GM19023 (cell line): ENCODE results near the gene NAXE.
"Not testable (repeated sequence)": the region's sequence is repeated elsewhere in the genome, so short reads cannot be mapped to it uniquely, and the experiment has no call there.

Source experiments
- ATAC-seq: cut with Tn5 transposase; IDR thresholded peaks from one replicate; pipeline ENCODE4 v1.9.1; 2021; ENCODE audit warnings: mild to moderate bottlenecking, moderate library complexity; ENCODE audit not compliant: unreplicated experiment

NAXE gene

GRCh38 chr1:156622581-156623297 lies 31.2 kb downstream of the NAXE start:
- no peak for ATAC-seq

- ATAC-seq = no peak
Observed at GRCh38 chr1:156623946-156624813, 32.6 kb downstream of the NAXE start.

- no peak for ATAC-seq
Observed at GRCh38 chr1:156624814-156625435, 33.3 kb downstream of the NAXE start.

GRCh38 chr1:156625436-156626078 lies 34.0 kb downstream of the NAXE start:
- no peak for ATAC-seq

- ATAC-seq = no peak
Observed at GRCh38 chr1:156626079-156626438, 34.5 kb downstream of the NAXE start.

- ATAC-seq = no peak
Observed at GRCh38 chr1:156627313-156627880, 35.8 kb downstream of the NAXE start.

GRCh38 chr1:156629823-156630449 lies 38.4 kb downstream of the NAXE start:
- no peak for ATAC-seq

GRCh38 chr1:156631152-156631551 lies 39.6 kb downstream of the NAXE start:
- not testable (repeated sequence) for ATAC-seq

- ATAC-seq = no peak
Observed at GRCh38 chr1:156632355-156632754, 40.8 kb downstream of the NAXE start.

- ATAC-seq = no peak
Observed at GRCh38 chr1:156638189-156638985, 46.8 kb downstream of the NAXE start.

- ATAC-seq = no peak
Observed at GRCh38 chr1:156639601-156640101, 48.1 kb downstream of the NAXE start.

- no peak for ATAC-seq
Observed at GRCh38 chr1:156640842-156641706, 49.5 kb downstream of the NAXE start.

- ATAC-seq = no peak
Observed at GRCh38 chr1:156641761-156642264, 50.2 kb downstream of the NAXE start, which contains the start of gene BCAN. Gene BCAN, plus strand, starts transcription at chr1:156642117. Its CDS starts 3,938 bp downstream, at chr1:156646055.

GRCh38 chr1:156642265-156643048 lies 50.9 kb downstream of the NAXE start:
- no peak for ATAC-seq

GRCh38 chr1:156643049-156643777 lies 51.6 kb downstream of the NAXE start:
- ATAC-seq = no peak

- ATAC-seq = no peak
Observed at GRCh38 chr1:156643778-156644092, 52.2 kb downstream of the NAXE start.
